ENCODE measurements around the gene EEF2K. TPM values are rescaled to one million over a fixed set of nuclear protein-coding genes. Genes with fewer than 3 reads are reported as not detected.
A peak's percentile ranks its signal among the peaks of the same experiment; 100 is the strongest.

Gene EEF2K
- total and polyA plus RNA-seq, 7 donors = 3.6 to 54.8 (median 37.2) TPM

DNA sequence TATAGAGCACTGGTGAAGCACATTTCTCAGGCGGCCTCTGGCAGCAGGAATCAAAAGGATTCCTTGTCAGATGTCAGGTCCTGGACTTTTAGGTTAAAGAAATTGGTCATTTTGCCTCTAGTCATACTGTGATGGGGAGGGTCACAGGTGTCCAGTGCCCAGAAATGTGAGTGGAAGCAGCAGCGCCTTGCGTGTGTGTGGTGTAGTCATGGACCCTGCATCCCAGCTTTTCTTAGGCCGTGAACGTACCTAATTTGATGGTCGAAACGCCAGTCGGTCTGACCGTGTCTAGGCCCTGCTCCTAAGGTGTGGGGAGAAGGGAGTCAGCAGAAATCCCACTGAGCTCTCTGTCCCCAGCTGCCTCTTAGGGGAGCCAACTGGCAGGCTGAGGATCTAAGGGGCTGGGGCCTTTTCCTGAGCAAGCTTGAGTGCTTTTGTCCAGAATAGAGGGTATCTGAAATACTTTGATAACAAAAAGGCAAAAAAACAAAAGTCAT, 123.2 kb downstream of the EEF2K start:
- Histone ChIP-seq H3K4me3 (no peak overlapping the region), H3K27ac (no peak overlapping the region), H3K27me3 (no peaks in the 10 kb centered on the region), H3K36me3 (peaks cover 38 to 78% (median 50%) of the 10 kb centered on the region in 4 donors), H3K4me1 (peaks cover 0 to 11% (median 7%) of the 10 kb centered on the region in 4 donors), H3K9me3 (no peaks in the 10 kb centered on the region)
- TF ChIP-seq POLR2A (IDR thresholded peaks at IDR 0.05) = no peak
- TF ChIP-seq EP300 (IDR thresholded peaks at IDR 0.05) = no peak
- TF ChIP-seq, protein P1, sequence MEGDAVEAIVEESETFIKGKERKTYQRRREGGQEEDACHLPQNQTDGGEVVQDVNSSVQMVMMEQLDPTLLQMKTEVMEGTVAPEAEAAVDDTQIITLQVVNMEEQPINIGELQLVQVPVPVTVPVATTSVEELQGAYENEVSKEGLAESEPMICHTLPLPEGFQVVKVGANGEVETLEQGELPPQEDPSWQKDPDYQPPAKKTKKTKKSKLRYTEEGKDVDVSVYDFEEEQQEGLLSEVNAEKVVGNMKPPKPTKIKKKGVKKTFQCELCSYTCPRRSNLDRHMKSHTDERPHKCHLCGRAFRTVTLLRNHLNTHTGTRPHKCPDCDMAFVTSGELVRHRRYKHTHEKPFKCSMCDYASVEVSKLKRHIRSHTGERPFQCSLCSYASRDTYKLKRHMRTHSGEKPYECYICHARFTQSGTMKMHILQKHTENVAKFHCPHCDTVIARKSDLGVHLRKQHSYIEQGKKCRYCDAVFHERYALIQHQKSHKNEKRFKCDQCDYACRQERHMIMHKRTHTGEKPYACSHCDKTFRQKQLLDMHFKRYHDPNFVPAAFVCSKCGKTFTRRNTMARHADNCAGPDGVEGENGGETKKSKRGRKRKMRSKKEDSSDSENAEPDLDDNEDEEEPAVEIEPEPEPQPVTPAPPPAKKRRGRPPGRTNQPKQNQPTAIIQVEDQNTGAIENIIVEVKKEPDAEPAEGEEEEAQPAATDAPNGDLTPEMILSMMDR (IDR thresholded peaks at IDR 0.05) = no peak
- no peak for TF ChIP-seq POLR2AphosphoS5 (IDR thresholded peaks at IDR 0.05)
- DNase-seq = no peak
- 96 to 98% methylated on average over 9 of the region's 9 CpGs for WGBS, 2 donors
- intact Hi-C loops (cut with DNase I) = no loop called here

DNA sequence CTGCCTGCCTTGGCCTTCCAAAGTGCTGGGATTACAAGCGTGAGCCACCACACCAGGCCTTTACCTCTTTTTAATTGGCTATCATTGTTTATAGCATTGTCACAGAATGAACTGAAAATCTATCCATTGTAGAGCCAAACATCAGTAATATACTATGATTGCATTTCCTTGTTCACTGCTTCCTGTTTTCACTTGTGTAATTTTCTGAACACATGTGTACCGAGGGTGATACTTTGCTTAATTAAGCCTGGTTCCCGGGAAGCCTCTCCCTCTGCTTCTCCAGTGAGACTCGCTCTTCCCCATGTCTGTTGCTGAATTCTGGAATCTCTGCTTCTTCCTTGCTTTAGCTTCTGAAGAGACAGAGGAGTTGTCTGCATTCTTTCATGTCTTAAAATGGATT, 124.2 kb downstream of the EEF2K start:
- Histone ChIP-seq H3K27me3 (no peaks in the 10 kb centered on the region), H3K4me3 (no peak overlapping the region), H3K36me3 (peaks cover 27 to 78% (median 45%) of the 10 kb centered on the region in 4 donors), H3K9me3 (no peaks in the 10 kb centered on the region), H3K4me1 (peaks cover 0 to 11% (median 7%) of the 10 kb centered on the region in 4 donors), H3K27ac (peak overlapping the region in 3 of 4 donors; percentile 7 to 57 (median 55))
- DNase-seq = no peak
- intact Hi-C loops (cut with DNase I) = no loop called here
- TF ChIP-seq POLR2A (IDR thresholded peaks at IDR 0.05) (no peak), EP300 (IDR thresholded peaks at IDR 0.05) (no peak), POLR2AphosphoS5 (IDR thresholded peaks at IDR 0.05) (no peak)
- TF ChIP-seq, protein P1 (IDR thresholded peaks at IDR 0.05) = no peak
- 42 to 59% methylated on average over 4 of the region's 4 CpGs for WGBS, 2 donors

DNA sequence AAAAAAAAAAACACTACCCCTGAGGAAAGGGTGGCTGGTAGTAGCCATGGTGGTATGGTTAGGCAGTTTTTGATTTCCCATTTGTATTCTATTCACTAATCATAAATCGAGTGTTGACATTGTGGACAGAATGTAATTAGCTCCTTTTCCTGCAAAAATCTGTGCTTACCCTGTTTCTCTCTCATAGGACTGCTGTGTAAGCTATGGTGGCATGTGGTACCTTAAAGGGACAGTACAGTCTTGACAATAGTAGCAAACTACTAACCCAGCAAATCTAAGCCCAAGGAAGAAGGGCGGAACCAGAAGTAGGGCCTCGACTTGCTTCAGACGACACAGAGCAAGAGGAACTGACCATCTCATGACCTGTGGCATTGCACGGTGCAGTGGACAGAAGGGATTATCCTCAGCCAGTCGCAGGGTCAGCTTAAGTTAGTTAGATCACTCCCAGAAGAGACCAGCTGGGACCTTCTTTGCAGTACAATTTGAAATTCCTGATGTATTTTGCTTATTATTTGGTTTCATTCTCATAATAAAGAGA, 127.4 kb downstream of the EEF2K start:
- DNase-seq = peak; percentile 63
- no peak overlapping the region for H3K4me3 ChIP-seq
- H3K4me1 ChIP-seq = peaks cover 0 to 11% (median 7%) of the 10 kb centered on the region in 4 donors
- no peak overlapping the region for H3K27ac ChIP-seq
- H3K9me3 ChIP-seq = no peaks in the 10 kb centered on the region
- no peak for TF ChIP-seq POLR2A (IDR thresholded peaks at IDR 0.05)
- no peak for TF ChIP-seq POLR2AphosphoS5 (IDR thresholded peaks at IDR 0.05)
- TF ChIP-seq, protein P1 (IDR thresholded peaks at IDR 0.05) = no peak
- TF ChIP-seq EP300 (IDR thresholded peaks at IDR 0.05) = no peak
- intact Hi-C loops (cut with DNase I) = no loop called here
- 72 to 85% methylated on average over 6 of the region's 6 CpGs for WGBS, 2 donors
- H3K36me3 ChIP-seq = peaks cover 3 to 65% (median 23%) of the 10 kb centered on the region in 4 donors
- H3K27me3 ChIP-seq = no peaks in the 10 kb centered on the region

DNA sequence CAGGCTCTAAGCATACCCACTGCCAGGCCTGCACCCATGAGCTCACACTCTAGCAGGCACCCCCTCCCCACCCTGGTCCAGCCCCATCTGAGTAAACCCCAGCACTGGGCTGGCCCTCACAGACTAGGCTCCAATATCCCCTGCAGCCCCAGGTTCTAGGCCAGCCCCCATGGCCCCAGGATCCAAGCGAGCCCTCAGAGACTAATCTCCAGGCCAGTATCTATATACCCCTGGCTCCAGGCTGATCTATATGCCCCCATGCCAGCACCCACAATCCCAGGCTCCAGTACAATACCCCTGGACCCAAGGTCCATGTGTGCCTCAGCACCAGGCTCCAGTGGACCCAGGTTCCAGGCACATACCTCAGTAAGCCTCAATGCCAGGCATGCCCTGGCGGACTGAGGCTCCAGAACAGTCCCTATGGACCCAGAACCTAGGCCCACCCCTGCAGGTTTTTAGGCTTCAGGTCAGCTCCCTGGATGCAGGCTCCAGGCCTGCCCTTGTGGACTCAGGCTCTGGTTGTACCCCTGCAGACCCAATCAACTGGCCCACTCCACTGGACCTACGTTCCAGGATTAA, 129.7 kb downstream of the EEF2K start:
- Histone ChIP-seq H3K27me3 (no peaks in the 10 kb centered on the region), H3K4me3 (no peak overlapping the region), H3K36me3 (peaks cover 3 to 58% (median 22%) of the 10 kb centered on the region in 4 donors), H3K27ac (no peak overlapping the region), H3K4me1 (no peaks in the 10 kb centered on the region), H3K9me3 (no peaks in the 10 kb centered on the region)
- DNase-seq = no peak
- intact Hi-C loops (cut with DNase I) = no loop called here
- WGBS, 2 donors = 97% methylated on average over 3 of the region's 3 CpGs
- TF ChIP-seq POLR2A (IDR thresholded peaks at IDR 0.05) (no peak), EP300 (IDR thresholded peaks at IDR 0.05) (no peak), POLR2AphosphoS5 (IDR thresholded peaks at IDR 0.05) (no peak)
- TF ChIP-seq, protein P1 (IDR thresholded peaks at IDR 0.05) = no peak

Measured in sigmoid colon (tissue), 7 donors.